ENCODE data around the gene FZD2.
A peak's percentile ranks its signal among the peaks of the same experiment; 100 is the strongest.
"Not testable (repeated sequence)": the region's sequence is repeated elsewhere in the genome, so short reads cannot be mapped to it uniquely, and the experiment has no call there.

Gene FZD2

DNA sequence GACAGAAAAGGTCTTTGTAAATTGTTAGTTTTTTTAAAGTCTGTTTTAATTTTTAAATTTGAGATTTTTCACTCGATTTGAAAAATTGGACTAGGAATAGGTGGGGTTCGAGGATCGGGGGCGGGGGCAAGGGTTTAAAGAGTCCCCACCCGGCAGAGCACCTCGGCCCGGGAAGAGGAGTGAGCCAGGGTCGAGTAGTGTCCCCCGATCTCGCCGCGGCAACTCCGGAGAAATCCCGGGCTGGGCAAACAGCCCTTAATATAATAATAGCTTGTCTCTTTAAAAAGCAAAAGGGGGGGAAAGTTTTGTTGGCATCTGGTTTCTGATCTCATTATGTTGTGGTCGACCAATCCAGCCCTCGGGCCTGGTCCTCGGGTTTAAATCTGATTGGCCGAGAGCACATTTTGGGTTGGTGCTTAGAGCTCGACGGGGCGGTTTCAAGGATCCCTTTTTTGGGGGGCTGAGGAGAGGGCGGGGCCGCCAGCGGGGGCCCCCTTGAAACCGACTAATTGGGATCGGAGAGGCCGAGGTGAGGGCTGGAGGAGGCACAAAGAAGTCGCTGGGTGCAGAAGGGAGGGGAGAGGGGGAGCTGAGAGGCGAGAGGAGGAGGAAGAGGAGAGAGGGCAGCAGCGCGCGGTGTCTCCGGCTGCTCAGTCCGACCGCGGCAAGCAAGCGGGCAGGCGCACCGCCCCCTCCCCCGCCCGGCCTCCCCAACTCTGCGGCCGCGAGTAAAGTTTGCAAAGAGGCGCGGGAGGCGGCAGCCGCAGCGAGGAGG, at the start of gene FZD2:
Gene FZD2 (plus strand): TSS at position 653 of the 775 bp plus-strand sequence. CDS start 205 bp downstream, outside the sequence.
- DNase-seq (ENCODE audit: low read depth in 3 of 3), result no peak

DNA sequence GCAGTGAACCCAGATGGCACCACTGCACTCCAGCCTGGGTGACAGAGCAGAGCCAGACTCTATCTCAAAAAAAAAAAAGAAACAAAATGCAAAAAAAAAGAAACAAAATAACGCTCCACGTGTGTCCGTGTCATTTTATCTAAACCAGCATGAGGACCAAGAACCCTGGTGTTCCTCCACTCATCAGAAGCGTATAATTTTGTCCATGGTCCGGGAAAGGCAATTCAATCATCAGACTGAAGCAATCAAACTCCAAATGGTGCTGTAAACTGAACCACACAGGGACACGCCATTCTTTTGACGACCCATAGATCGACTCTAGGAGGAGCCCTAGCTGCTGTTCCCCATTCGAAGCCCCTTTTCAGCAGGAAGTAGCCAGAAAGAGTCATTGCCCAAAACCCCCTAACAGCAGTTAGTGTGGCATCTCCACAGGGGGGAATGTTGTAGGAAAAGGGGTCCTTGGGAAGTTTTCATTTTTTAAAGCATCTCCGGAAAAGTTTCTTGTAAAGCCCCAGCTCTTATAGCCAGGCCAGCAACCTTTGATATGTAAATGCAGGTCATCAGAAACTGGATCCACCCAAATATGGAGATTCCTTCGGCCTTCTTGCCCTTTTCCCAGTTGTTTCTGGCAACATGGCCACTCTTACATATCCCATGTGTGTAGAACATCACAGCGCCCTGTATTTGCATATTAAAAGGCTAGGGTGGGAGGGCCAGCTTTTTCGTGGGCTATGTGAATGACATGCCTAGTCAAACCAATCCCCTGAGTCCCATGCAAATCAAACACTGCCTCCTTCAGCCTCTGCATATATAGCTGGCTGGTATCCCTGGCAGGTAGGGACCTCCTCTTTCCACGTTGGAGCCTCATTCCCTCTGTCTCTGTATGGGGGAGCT, 45.8 kb upstream of the FZD2 start:
- not testable (repeated sequence) for DNase-seq (ENCODE audit: low read depth in 3 of 3)

DNA sequence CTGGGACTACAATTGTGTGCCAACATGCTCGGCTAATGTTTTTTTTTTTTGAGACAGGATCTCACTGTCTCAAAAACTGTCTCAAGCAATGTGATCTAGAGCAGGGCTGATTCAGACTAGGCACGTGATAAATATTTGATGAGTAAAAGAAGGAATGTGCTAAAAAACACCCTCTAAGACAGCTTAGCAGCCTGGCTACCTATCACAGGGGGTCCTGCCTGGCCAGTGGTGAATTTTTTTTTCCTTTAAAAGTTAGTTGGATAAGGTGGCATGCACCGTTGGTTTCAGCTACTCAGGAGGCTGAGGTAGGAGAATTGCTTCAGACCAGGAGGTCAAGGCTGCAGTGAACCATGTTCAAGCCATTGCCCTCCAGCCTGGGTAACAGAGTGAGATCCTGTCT, 39.3 kb upstream of the FZD2 start:
- DNase-seq (ENCODE audit: low read depth in 3 of 3), result no peak

DNA sequence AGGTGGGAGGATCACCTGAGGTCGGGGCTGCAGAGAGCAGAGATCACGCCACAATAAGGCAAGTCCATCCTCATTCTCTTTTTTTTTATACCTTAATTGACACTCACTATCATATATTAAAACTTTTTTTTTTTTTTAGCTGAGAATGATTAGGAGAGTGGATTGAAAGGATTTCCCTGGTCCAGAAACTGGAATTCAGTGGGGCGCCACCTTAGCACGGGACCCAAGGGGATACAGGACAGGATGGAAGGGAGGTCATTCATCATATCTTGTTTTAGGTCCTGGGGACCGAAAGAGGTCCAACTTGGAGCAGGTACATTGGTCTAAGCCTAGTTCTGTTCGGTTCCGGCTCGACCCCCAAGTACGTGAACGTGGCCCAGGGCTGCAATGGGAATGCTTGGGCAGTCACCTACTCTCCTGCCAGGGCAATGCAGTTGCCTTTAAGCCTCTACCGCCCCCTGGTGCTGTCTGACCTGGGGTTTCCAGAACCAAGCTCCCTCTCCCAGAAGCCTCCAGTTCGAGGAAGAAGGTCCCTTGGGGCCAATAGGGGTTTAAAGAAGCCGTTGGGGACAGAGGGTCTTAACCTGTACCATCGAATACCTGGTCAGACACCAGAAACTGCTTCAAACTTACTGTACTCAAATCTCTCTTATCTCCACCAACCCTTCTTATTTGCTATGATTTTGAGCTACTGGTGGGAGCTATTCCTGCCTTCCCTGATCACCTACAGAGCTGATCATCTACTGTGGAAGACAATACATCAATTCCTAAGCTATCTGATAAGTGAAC, 34.2 kb upstream of the FZD2 start:
- DNase-seq (ENCODE audit: low read depth in 3 of 3), result peak in 2 of 3 experiments; percentile 18 to 29

DNA sequence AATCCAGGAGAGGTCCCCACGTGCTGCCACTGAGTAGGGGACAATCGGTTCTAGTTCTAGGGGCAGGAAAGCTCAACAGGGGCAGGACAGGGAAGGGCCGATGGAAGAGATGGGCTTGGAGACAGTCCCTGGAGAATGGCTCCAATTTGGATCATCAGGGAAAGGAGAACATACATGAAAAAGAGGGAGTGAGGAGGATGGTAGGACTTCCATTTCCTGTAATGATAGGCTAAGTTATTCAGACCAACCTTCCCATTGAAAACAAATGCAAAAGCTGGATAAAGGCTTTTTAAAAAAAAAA, 33.7 kb upstream of the FZD2 start:
- DNase-seq (ENCODE audit: low read depth in 3 of 3), result no peak

DNA sequence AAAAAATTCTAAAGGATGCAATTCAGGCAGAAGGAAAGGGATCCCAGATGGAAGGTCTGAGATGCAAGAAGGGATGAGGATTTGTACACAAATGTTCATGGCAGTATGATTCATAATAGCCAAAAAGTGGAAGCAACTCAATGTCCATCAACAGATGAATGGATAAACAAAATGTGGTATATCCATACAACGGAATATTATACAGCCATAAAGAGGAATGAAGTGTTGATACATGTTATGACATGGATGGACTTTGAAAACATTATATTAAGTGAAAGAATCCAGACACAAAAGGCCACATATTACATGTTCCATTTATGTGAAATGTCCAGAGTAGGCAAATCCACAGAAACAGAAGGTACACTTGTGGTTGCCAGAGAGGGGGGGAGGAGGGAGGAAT, 30.2 kb upstream of the FZD2 start:
- no peak for DNase-seq (ENCODE audit: low read depth in 3 of 3)

DNA sequence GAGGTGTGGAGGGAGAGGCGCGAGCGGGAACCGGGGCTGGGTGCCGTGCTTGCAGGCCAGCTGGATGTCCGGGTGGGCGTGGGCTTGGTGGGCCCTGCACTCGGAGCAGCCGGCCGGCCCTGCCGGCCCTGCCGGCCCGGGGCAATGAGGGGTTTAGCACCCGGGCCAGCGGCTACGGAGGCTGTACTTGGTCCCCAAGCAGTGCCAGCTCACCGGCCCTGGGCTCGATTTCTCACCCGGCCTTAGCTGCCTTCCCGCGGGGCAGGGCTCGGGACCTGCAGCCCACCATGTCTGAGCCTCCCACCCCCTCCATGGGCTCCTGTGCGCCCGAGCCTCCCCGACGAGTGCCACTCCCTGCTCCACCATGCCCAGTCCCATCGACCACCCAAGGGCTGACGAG, 29.3 kb upstream of the FZD2 start:
- DNase-seq (ENCODE audit: low read depth in 3 of 3), result no peak

DNA sequence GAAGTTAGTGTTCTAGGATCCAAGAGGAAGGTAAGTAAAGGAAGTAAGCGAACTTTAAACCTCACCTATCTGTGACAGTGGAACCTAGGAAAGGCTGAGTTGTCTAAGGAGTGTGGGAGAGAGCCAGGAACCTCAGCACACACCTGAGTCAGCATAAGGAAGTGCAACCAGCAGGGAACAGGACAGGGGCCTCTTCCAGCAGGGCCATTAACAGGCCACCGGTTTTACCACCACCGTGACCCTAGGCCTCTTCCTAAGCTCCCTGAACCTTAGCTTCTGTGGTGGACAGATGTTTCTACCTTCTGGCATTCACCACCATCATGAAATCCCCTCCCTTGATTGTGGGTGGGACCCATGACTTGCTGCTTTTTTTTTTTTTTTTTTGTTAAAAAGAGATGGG, 27.4 kb upstream of the FZD2 start:
- DNase-seq (ENCODE audit: low read depth in 3 of 3), result no peak

DNA sequence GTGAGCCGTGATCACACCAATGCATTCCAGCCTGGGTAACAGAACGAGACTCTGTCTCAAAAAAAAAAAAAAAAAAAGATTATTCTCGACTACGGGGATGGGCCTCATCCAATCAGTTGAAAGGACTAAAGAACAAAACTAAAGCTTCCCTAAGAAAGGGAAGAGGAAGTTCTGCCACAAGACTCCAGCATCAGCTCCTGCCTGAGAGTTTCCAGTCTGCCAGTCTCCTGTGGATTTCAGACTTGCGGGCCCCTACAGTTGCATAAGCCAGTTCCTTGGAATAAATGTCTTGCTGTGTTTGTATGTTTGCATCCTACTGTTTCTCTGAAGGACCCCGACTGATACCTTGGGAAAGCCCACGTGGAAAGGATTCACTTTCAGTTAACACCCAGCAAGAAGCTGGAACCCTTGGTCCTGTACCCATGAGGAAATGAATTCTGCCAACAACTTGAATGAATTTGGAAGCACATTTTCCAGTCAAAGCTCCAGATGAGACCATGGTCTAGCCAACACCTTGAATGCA, 26.3 kb upstream of the FZD2 start:
- no peak for DNase-seq (ENCODE audit: low read depth in 3 of 3)

DNA sequence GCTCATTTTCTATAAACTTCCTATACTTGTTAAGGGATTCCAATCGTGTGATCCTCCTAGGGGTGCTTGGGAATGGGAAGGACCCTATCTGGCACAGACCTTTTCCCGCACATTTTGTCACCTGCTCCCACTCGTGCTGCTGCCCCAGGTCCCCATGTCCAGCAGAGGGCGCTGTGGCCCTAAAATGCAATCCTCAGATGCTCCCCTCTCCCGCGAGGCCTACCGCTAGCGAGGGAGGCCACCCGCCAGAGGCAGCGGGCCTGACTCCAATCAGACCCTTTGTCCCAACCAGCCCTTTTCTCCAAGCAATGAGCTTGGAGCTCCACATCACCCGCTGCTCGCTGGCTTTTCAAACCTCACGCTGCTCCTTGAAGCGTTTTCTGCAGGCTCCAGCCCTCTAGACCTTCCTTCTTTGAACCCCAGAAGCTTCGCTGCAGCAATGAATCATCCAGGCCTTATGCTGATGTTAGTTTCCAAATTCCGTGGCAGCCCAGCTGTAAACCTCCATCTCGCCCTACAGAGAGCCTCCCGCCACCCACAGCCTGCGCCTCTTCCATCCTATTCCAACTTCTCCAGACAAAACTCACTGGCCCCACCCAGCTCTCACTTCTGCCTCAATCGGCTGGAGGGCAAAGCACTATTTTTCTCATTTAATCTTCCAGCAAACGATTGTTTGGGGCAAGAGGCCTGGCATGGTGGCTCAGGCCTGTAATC, 23.6 kb upstream of the FZD2 start:
- DNase-seq (ENCODE audit: low read depth in 3 of 3), result peak; percentile 64 to 82 (median 73)

DNA sequence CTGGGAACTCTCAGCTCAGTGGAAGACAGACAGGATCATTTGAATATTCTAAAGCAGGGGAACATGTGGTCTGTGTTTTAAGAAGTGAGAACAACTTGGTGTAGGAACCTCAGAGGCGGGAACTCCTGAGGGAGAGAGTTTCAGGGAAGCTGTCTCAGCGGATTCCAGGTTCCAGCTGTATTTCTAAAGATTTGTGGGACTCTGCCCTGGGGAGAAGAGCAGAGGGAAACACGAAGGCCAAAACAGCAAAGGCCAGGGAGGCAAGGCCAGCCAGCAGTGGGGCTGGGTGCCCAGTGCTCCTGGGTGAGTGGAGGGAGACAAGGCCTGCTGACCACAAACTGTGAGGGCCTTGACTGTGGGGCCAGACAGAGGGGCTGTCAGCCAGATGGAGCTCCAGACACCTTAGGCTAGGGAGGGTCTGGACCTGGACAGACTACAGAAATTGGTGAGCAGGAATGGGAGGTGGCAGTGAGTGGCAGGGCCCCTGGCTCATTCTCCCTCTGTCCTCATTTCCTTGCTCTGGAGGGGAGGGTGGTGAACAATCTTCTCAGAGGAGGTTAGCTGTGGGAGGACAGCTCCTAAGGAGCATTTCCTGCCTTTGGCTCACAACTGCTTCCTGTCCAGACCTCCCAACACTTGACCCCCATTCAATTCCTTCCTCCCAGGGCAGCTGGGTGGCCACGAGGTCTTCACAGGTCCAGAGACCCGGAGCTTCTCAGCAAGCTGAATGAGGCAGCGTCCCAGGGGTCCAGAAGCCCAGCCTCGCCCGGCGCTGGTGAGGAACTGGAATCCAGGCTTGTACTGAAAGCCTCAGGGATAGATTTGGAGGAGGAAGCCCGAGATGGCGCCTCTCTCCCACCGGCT, 21.0 kb upstream of the FZD2 start:
- no peak for DNase-seq (ENCODE audit: low read depth in 3 of 3)

DNA sequence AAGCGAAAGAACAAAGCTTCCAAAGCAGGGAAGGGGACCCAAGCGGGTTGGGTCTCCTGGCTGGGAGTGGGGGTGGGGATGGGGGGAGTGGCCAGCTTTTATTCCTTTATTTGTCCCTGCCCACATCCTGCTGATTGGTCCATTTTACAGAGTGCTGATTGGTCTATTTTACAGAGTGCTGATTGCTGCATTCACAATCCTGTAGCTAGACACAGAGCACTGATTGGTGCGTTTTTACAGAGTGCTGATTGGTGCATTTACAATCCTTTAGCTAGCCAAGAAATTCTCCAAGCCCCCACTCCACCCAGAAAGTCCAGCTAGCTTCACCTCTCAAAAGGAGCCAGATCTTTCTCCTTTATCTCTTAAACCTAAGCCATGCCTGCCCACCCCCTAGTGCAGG, 19.4 kb upstream of the FZD2 start:
- DNase-seq (ENCODE audit: low read depth in 3 of 3), result not testable (repeated sequence)

DNA sequence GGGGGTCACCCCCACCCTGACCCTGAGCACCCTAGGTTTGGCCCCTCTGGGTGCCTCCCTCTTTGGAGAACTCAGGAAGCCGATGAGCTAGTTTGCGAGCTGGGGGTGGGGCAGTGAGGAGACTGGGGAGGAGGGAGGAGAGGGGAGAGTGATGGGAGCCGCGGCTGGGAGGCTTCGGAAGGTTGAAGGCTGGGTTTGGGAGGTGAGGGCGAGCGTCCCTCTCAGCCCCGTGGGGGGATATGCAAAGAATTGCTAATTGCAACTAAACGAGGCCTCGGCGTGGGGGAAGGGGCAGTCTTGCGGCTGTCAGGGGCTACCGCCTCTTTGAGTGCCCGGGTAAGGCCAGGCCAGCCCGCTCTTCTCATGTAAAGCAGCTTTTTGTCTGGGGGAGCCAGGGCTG, 17.6 kb upstream of the FZD2 start:
- DNase-seq (ENCODE audit: low read depth in 3 of 3), result no peak

DNA sequence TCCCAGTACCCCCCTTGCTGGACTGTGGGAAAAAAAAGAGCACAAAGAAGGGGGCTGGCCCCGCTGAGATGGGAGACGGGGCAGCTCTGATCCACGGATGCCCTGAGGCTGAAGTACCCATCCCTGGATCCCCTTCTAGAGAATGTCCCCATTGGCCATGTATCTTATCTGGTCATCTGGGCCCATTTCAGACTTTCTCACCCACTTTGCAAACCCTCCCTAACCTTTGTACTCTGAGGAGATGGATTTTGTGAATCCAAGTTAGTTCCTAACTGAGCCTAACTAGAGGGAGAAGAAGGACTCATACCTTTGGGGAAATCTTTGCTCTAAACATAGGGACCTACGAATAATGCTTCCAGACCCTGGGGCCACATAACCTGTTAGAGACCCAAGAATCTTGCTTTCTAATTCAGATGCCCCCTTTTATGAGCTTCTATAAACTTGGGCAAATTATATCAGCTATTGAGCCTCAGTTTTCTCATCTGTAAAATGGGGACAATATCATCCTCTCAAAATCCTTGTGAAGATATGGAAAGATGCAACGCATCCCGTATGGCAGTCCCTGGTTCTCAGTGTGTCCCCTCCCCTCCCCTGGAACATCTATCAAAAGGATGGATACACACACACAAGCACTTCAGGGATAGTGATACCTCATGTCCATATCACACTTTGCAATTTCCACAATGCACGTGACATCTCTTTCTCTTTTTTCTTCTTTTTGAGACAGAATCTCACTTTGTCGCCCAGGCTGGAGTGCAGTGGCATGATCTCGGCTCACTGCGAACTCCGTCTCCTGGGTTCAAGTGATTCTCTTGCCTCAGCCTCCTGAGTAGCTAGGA, 16.8 kb upstream of the FZD2 start:
- DNase-seq (ENCODE audit: low read depth in 3 of 3), result no peak

DNA sequence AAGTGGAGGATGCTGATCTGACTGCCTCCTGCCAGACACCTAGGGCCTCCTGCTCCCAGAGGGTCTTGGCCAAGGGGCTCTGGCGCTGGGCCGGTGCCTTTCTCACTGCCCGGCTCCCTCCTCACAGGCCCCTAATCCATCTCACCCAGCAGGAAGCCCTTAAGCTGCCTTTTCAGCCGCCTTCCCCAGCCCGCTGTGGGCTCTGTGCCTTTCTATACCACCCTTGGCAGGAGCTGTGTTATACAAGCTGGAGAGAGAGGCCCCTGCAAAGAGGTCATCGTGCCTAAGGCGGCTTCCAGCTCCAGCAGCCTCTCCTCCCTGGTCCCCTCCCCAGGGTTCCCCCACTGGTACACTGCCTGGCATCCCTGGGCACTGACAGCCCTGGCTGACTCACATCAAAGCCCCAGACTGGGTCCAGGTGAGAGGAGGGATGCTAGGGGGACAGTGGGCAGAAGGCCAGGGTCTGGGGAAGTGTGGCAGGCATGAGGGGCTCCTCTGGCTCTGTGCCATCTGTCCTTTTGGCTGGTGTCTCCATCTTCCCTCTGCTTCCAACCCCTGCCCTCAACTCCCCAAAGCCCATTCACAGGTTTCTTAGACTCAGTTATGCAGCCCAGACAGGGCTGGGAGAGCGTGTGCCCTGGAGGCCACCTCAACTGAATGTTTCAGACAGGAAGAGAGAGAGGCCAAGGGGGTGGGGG, 15.3 kb upstream of the FZD2 start:
- DNase-seq (ENCODE audit: low read depth in 3 of 3), result no peak

DNA sequence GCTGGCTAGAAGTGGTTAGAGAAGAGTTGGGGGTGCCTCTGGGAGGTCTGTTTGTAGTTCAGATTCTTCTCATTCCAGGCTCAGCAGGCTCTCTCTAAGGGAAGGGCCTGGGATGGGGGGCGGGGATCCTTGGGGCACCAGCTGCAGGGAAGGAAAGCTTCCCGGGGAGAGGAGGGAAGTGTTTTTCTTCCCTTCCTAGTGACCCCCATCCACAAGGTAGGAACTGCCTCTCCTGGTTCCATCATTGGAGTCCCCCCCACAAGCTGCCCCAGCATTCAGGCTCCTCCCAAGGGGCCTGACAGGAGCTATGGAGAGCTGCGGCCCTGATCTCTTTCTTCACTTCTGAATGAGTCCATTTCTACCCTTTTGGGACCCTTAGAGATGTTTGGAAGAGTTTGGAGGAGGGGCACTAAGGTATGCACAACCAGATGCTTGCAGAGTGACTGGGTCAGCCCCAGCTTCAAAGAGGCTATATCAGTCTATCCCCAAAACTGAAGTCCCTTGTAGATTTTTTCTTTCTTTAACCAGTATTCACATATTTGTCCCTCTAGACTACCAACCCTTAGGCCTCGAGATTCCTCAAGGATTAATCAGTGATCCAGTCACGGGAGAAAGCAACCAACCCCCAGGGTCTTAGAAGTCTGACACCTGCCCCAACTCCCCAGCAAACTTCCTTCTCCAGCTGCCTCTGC, 13.9 kb upstream of the FZD2 start:
- DNase-seq (ENCODE audit: low read depth in 3 of 3), result no peak

DNA sequence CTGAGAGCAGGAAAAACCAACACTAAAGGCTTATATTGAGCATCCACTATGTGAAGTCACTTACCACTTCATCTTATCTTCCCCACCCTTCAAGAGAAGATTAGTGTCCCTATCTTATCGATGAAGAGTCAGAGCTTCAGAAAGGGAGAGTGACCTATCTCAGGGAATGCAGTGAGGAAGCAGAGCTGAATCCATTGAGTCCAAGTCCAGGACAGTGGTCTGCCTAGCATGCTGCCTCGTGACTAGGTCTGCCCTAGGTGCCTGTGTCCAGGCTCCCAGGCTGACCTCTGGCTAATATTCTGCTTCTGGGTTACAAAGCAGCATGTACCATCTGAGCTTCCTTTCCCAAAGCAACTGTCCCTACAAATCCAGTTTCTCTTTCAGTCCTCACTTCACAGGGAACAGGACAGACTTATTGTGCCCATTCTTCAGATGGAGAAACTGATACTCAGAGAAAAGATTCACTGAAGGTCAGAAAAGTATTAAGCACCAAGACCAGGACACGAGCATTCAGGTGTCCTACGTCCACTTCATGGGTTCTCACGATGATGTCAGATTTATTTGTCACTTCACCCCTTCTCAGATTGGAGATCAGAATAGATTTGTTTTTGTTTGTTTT, 13.3 kb upstream of the FZD2 start:
- DNase-seq (ENCODE audit: low read depth in 3 of 3), result no peak
